Inflammatory macrophage treated with lipopolysaccharide for 1 hour (primary cell): ENCODE data around the gene MRGPRD.
"Not testable (repeated sequence)": the region's sequence is repeated elsewhere in the genome, so short reads cannot be mapped to it uniquely, and the experiment has no call there.

ENCODE experiments used
- DNase-seq, 2 donors: peaks; one replicate each; pipeline ENCODE4 v3.0.0-alpha.2; 2020 to 2022

Gene MRGPRD

GRCh38 chr11:69005631-69006368, 25.0 kb upstream of the MRGPRD start:
- DNase-seq: no peak

- DNase-seq: no peak
Measured at GRCh38 chr11:69005183-69005630, 24.4 kb upstream of the MRGPRD start.

DNA sequence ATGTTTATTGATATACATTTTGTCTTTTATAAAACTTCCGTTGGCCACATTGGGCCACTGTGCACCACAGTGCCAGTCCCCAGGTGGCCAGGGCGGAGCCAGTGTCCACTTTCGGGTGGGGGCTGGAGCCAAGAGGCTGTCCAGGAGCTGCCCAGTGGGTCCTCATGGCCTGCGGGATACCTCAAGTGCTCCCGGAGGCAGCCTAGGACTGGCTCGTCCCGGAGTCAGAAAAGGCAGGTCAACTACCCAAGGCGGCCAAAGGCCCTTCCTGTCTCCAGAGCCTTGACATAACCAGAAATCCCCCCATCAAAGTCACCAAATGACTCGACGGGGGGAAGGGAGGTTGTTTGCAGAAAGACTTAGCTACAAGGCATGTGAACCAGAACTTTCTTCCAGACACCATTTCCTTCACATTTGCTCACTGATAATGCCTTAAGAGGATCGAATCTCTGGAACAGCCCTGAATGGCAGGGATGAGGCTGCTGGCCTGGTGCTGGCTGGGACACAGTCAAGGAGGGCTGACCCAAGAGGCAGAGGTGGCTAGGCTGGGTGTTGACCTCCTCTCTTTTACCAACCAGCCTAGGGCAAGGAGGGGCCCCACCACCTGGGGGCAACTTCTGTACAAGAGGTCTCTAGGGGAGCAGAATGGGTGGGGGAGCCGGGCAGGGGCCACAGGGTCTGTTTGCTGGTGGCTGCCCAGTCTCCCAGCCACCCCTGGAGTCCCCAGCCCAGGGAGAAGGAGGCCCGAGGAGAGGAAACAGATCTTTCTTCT, 23.8 kb upstream of the MRGPRD start:
- no peak for DNase-seq

DNA sequence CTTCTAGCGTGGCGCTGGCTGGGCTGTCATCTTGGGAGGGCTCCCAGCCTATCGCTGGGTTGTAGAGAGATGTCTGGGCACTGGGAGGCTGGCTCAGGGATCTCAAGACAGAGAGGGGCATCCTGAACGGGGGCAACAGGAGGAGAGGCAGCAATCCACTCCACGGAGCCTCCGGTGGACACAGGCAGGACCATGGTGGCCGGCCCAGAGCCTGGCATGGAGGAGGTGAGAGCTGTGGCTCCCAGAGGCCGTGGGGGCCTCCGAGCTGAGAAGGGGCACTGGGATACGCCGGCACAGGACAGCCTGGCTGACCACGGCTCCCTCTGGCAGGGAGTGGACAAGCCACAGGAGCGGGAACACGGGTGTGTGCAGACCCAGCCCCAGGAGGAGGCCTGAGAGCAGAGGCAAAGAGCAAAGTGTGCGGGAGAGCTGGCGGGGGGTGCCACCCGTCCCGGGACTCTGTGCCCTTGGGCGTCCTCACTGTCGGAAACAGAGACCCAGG, 23.1 kb upstream of the MRGPRD start:
- no peak for DNase-seq

DNA sequence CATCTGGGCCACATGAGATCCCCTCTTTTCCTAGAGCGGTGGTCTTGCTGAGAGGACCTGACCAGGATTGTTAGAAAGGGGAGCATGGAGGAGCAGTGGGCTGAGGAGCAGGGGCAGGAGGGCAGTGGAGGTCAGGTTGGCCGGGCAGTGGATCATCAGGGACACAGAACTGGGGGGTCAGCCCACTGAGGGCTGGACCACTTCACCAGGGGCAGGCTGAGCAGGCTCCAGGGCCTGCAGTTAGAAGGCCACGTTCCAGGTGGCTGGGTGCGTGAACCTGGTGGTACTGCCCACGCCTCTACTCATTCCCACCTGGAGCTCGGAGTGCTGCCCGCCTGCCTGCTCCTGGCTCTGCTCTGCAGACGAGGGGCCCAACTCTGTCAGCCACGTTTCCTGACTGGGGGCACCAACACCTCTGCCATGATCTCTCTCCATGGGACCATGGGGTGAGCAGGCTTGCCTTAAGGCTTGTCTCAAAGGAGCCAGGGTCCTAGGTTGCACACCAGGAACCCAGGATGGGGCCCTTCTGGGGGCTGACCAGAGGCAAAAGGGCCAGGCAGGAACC, 22.6 kb upstream of the MRGPRD start:
- no peak for DNase-seq

DNA sequence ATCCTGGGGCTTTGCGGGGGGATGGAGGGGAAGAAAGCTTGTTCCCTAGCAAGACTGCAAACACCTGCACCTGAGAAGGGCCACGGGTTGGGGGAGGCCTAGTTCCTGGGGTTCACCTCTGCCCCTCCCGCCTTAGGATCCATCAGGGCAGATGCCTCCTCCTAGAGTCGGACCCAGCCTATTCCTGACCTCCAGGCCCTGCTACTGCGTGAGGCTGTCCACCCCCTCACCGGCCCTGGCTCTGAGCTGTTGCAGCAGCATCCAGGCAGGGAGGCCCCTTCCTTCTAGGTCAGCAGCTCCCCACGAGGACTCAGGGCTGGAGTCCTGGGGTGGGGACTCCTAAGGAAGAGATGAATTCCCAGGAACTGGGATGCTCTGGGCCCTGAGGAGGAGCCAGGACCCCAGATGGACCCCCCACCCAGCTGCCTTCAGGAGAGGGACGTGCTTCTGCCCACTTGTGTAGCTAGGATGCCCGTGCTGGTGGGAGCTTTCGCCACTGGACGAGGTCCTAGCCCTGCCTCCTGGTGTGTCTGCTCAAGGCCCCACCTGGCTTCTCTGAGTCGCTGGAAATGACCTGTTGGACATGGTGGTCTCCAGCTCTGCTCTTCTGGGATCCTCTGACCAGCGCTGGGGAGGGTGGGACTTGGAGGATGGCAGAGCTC, 21.9 kb upstream of the MRGPRD start:
- no peak for DNase-seq

DNA sequence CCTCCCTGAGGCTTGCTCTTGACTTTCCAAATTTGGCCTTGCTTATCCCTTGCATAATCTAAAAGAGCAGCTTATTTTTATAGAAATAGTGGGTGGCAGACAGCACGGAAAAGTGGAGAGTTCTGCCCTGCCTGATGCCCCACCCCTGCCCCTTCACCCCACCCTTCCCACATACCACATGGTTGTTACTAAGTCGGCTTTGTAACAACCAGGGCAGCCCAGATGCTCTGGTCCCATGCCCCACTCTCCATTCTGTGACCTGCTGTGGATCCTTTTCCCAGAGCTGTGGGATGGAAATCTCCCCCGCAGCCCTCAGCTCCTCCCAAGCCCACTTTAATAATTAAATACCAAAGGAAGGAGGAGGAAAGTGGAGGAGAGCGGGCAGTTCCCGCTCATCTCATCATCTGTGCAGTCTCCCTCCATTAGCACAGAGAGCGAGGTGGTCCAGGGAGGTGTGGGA, 21.4 kb upstream of the MRGPRD start:
- DNase-seq: peak in 1 of 2 donors; percentile 66

GRCh38 chr11:69001243-69002081, 20.7 kb upstream of the MRGPRD start:
- DNase-seq: no peak

- DNase-seq: no peak
Measured at GRCh38 chr11:69000831-69001242, 20.1 kb upstream of the MRGPRD start.

GRCh38 chr11:69000391-69000790, 19.6 kb upstream of the MRGPRD start:
- DNase-seq: no peak

DNA sequence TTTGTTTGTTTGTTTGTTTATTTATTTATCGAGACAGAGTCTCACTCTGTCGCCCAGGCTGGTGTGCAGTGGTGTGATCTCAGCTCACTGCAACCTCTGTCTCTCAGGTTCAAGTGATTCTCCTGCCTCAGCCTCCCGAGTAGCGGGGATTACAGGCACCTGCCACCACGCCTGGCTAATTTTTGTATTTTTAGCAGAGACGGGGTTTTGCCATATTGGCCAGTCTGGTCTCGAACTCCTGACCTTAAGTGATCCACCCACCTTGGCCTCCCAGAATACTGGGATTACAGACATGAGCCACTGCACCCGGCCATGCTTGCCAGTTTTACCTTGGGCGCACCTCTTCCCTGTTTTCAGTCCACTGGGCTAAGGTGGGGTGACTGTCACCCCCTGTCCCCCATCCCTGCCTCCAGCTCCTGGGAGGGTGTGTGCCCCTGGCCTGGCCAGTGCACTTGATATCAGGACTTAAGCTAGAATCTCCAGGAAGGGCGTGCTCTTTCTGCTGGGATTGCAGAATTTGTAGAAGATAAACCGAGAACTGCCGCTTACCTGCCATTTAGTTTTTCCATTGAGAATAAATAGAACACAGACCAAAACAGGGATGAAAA, 19.1 kb upstream of the MRGPRD start:
- DNase-seq: not testable (repeated sequence)

- no peak for DNase-seq
Measured at GRCh38 chr11:68999093-68999747, 18.4 kb upstream of the MRGPRD start.

DNA sequence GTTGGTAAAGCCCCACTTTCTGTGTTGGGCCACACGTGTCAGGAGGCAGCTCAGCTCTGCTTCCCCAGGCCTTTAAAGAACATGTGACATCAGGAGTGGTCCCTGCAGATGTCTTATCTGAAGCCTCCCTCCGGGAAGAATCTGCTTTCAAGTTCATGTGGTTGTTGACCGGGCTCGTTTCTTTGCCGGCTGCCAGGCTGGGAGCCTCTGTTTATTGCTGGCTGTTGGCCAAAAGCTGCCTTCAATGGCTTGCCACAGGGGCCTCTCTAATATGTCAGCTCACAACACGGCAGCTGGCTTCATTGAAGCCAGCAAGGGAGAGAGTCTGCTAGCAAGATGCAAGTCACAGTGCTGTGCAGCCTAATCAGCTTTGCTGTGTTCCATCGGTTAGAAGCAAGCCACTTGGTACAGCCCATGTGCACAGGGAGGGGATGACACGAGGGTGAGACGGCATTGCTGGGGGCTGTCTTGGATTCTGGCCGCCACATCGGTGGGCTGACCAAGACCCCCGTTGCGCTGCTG, 17.7 kb upstream of the MRGPRD start:
- no peak for DNase-seq

DNA sequence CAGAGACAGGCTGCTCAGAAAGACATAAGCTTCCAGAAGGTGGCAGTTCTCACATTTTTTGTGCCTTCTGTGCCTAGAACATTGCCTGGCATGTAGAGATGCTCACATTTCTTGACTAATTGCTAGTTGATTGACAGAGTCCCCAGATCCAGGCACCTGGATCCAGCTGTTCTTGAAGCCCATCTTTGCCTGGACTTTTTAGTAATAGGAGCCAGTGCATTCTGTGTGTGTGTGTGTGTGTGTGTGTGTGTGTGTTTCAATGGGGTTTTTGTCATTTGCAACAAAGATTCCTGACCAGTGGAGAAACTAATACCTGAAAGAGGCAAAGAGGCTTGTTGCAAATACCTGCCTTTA, 17.2 kb upstream of the MRGPRD start:
- no peak for DNase-seq

GRCh38 chr11:68997124-68997994, 16.6 kb upstream of the MRGPRD start:
- no peak for DNase-seq

GRCh38 chr11:68996376-68997123, 15.8 kb upstream of the MRGPRD start:
- no peak for DNase-seq

DNA sequence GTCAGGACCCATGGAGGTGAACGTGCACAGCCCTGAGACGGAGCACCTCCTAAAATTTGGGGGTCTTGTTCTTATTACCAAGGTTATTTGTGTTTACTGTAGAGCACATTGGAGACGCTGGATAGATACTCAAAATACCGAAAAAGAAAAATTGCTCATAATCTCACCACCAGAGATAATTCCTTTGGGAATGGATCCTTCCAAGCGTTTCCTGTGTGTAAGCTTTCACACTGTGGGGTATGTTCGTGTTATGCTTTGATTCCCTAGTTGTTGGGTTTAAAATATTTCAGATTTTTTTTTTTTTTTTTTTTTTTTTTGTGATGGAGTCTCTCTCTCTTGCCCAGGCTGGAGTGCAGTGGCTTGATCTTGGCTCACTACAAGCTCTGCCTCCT, 14.1 kb upstream of the MRGPRD start:
- no peak for DNase-seq

- DNase-seq: no peak
Measured at GRCh38 chr11:68994161-68994893, 13.5 kb upstream of the MRGPRD start.
